GM12873 (cell line): ENCODE results near the gene GPR32.

ENCODE experiments used
- TF ChIP-seq, protein P1 (sequence below): IDR thresholded peaks from 2 replicates; pipeline ENCODE4 v1.5.1; 2012; ENCODE audit warnings: low read depth, mild to moderate bottlenecking, moderate library complexity, low read length, control low read depth; ENCODE audit not compliant: insufficient read depth; ENCODE audit errors: missing control alignments

GPR32 gene

DNA sequence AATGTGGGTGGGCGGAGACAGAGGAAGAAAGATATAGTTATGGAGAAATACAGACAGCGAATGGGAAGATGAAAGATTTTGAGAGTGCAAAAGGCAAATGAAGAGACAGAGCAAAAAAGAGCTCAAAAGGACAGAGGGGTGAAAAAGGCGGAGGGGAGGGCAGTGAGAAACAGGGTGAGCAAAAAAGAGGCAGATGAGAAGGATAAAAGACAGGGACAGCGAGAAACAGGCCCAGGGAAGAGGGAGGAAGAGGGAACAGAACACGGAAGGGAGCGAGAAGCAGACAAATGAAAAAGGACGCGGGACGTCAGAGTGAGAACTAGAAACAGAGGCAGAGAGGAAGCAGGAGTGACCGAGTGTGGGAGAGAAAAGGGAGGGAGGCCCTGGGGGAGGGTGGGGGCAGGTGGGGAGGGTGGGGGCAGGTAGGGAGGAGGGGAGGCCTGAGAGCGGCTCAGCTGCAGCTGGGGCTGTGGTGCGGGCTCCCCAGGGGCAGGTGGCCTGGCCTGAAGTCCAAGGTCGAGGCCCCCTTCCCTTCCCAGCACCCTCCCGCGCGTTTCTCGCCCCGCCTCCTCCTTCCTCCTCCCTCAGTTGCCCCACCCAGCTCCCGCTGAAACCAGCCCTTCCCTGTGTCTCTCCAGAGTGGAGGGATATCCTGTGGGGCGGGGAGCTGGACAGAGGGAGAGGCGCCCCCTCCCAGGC lies 50.4 kb downstream of the GPR32 start:
- TF ChIP-seq, protein P1, sequence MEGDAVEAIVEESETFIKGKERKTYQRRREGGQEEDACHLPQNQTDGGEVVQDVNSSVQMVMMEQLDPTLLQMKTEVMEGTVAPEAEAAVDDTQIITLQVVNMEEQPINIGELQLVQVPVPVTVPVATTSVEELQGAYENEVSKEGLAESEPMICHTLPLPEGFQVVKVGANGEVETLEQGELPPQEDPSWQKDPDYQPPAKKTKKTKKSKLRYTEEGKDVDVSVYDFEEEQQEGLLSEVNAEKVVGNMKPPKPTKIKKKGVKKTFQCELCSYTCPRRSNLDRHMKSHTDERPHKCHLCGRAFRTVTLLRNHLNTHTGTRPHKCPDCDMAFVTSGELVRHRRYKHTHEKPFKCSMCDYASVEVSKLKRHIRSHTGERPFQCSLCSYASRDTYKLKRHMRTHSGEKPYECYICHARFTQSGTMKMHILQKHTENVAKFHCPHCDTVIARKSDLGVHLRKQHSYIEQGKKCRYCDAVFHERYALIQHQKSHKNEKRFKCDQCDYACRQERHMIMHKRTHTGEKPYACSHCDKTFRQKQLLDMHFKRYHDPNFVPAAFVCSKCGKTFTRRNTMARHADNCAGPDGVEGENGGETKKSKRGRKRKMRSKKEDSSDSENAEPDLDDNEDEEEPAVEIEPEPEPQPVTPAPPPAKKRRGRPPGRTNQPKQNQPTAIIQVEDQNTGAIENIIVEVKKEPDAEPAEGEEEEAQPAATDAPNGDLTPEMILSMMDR = no peak

DNA sequence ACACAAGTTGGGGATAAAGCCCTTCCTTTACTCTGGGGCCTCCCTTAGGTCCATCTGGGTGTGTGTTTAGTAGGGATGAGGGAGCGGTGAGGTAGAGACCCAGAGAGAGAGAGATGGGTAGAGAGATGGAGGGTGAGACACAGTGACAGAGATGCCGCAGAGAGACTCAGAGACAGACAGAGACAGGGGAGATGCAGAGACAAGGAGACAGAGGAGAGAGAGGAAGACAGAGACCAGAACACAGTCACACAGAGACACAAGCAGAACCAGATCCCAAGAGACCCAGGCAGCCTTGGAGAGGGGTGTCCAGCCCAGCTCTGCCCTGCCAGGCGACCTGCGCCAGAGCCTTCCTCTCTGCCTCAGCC lies 51.0 kb downstream of the GPR32 start:
- TF ChIP-seq, protein P1 = no peak
